ENCODE results near the gene DEFB132. TPM values are rescaled to one million over a fixed set of nuclear protein-coding genes. Genes with fewer than 3 reads are reported as not detected.

The DEFB132 gene
- total and polyA plus RNA-seq, 2 of the 13 experiments (the other 11 are each of a cell fraction or from before 2014, with no cell fraction given) = not detected

DNA sequence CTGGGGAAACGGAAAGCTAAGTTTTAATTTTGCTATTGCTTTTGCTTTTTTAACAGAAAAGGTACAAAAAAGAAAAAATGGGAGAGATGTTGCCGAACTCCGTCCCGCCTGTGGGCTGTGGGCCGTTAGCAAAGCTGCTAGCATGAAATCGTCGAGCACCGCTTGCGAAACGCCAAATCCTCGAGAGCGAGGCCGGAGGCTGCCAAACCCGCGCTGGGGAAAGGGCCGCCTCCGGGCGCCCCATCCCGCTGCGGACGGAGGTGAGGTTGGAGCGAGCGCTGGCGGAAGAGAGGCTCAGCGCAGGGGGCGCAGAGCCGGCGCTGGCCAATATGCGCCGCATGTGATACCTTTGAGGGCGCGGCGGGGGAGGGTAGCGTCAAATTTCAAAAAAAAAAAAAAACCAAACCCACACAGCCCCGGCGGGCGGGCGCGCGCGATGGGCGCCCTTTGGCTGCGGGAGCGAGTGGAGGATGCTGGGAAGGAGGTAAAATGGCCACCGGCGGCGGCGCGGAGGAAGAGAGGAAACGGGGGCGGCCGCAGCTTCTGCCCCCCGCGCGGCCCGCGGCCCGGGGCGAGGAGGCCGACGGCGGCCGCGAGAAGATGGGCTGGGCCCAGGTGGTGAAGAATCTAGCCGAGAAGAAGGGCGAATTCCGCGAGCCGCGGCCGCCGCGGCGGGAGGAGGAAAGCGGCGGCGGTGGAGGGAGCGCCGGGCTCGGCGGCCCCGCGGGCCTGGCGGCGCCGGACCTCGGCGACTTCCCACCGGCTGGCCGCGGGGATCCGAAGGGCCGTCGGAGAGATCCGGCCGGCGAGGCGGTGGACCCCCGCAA, 39.8 kb downstream of the DEFB132 start, which contains the start of gene ZCCHC3 (continued):
- TF ChIP-seq ZNF710 (CRISPR knock-in tag; IDR thresholded peaks at IDR 0.05; ENCODE audit: borderline replicate concordance) = peak; percentile 96
- TF ChIP-seq ZNF563 (CRISPR knock-in tag; IDR thresholded peaks at IDR 0.05) = peak; percentile 97
- peak; percentile 91; the same call in 1 of the 2 replicates for TF ChIP-seq CREB3 (CRISPR knock-in tag; IDR thresholded peaks at IDR 0.05)
- no peak for TF ChIP-seq ZNF577 (CRISPR knock-in tag; IDR thresholded peaks at IDR 0.05; ENCODE audit: borderline replicate concordance, low read depth)
- TF ChIP-seq ATF1 (CRISPR knock-in tag; IDR thresholded peaks at IDR 0.05) = peak; percentile 83
- peak; percentile 100 for TF ChIP-seq ZNF547 (CRISPR knock-in tag; IDR thresholded peaks at IDR 0.05)
- TF ChIP-seq SP2 (CRISPR knock-in tag; IDR thresholded peaks at IDR 0.05) = peak; percentile 57; the same call in 1 of the 2 replicates
- peak; percentile 97 for TF ChIP-seq RELA (CRISPR knock-in tag; IDR thresholded peaks at IDR 0.05)
- TF ChIP-seq ZNF138 (CRISPR knock-in tag; IDR thresholded peaks at IDR 0.05; ENCODE audit: low read depth) = peak; percentile 97
- peak; percentile 95; the same call in 1 of the 2 replicates for TF ChIP-seq FIP1L1 (IDR thresholded peaks at IDR 0.05; ENCODE audit: borderline replicate concordance, insufficient read depth, low read depth, low read length)
- TF ChIP-seq MBNL3 (CRISPR knock-in tag; conservative IDR thresholded peaks at IDR 0.05) = no peak
- peak; percentile 98 for TF ChIP-seq ARHGAP35 (CRISPR knock-in tag; IDR thresholded peaks at IDR 0.05; ENCODE audit: borderline replicate concordance)
- TF ChIP-seq, protein P1, sequence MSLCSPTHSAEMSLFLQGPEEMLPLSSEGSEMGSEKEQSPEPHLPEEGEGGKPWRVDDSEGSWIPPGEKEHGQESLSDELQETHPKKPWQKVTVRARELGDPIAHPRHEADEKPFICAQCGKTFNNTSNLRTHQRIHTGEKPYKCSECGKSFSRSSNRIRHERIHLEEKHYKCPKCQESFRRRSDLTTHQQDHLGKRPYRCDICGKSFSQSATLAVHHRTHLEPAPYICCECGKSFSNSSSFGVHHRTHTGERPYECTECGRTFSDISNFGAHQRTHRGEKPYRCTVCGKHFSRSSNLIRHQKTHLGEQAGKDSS (CRISPR knock-in tag; IDR thresholded peaks at IDR 0.05; ENCODE audit: borderline replicate concordance, low read depth) = peak; percentile 99
- TF ChIP-seq SNRNP70 (IDR thresholded peaks at IDR 0.05; ENCODE audit: low read depth, low read length) = 0 out of 2 replicates have a peak, but pooled peaks have one; percentile 79
- peak; percentile 74; the same call in 1 of the 2 replicates for TF ChIP-seq DMTF1 (CRISPR knock-in tag; IDR thresholded peaks at IDR 0.05)
- TF ChIP-seq, protein P2, sequence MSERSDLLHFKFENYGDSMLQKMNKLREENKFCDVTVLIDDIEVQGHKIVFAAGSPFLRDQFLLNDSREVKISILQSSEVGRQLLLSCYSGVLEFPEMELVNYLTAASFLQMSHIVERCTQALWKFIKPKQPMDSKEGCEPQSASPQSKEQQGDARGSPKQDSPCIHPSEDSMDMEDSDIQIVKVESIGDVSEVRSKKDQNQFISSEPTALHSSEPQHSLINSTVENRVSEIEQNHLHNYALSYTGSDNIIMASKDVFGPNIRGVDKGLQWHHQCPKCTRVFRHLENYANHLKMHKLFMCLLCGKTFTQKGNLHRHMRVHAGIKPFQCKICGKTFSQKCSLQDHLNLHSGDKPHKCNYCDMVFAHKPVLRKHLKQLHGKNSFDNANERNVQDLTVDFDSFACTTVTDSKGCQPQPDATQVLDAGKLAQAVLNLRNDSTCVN (CRISPR knock-in tag; IDR thresholded peaks at IDR 0.05; ENCODE audit: borderline replicate concordance) = peak; percentile 95
- TF ChIP-seq MYNN (CRISPR knock-in tag; IDR thresholded peaks at IDR 0.05; ENCODE audit: low read depth) = peak; percentile 91
- TF ChIP-seq GRHL1 (CRISPR knock-in tag; conservative IDR thresholded peaks at IDR 0.05) = no peak

All from HepG2 (cell line).